OCI-LY7 (cell line): Measurements from ENCODE around the gene ANKRD33B. TPM values are rescaled to one million over a fixed set of nuclear protein-coding genes. Genes with fewer than 3 reads are reported as not detected.

Source experiments
- BruUV-seq: library from RNA; stranded (reverse); fragments of 400-500 nt; replicated peaks from 2 replicates; lab custom pipeline; 2021; lab: Mats Ljungman, UMichigan
- CTCF ChIA-PET: fragments of 300-600 bp; sonication (Branson Sonifier 250); formaldehyde crosslinking; loops from one replicate; lab custom pipeline; 2022; ENCODE audit warnings: antibody characterized with exemption; ENCODE audit not compliant: unreplicated experiment; lab: Charles Lee
- POLR2A ChIA-PET: fragments of 300-600 bp; sonication (Branson Sonifier 250); formaldehyde crosslinking; loops from one replicate; lab custom pipeline; 2022; ENCODE audit warnings: antibody characterized with exemption; lab: Charles Lee
- DNase-seq: peaks from one replicate; pipeline ENCODE4 v3.0.0-alpha.2; 2015; ENCODE audit warnings: low spot score
- H2AFZ ChIP-seq: fragments of 200-600 bp; sonication (generic), shearing (Covaris generic); 2 replicates; pipeline ENCODE4 v1.6.1; 2014; ENCODE audit warnings: mild to moderate bottlenecking, antibody characterized with exemption, low read length, moderate library complexity
- H3K27ac ChIP-seq: fragments of 200-600 bp; sonication (generic); 2 replicates; pipeline ENCODE4 v1.5.1; 2014; ENCODE audit warnings: mixed run types, low read depth, mild to moderate bottlenecking, moderate library complexity, low read length, inconsistent platforms; ENCODE audit not compliant: poor library complexity, severe bottlenecking
- H3K36me3 ChIP-seq: fragments of 200-600 bp; sonication (generic); 2 replicates; pipeline ENCODE4 v1.6.1; 2014; ENCODE audit warnings: mild to moderate bottlenecking, antibody characterized with exemption, low read length, moderate library complexity, mixed read lengths; ENCODE audit not compliant: insufficient read depth
- H3K4me1 ChIP-seq: fragments of 200-600 bp; sonication (generic); 2 replicates; pipeline ENCODE4 v1.5.1; 2014; ENCODE audit warnings: mild to moderate bottlenecking, low read length; ENCODE audit not compliant: insufficient read depth, poor library complexity, severe bottlenecking
- H3K4me2 ChIP-seq: fragments of 200-600 bp; sonication (generic); 2 replicates; pipeline ENCODE4 v1.6.1; 2014; ENCODE audit warnings: mild to moderate bottlenecking, low read length
- H3K4me3 ChIP-seq: fragments of 200-600 bp; sonication (generic); 2 replicates; pipeline ENCODE4 v1.5.1; 2014; ENCODE audit warnings: mild to moderate bottlenecking, low read depth, low read length; ENCODE audit not compliant: poor library complexity, severe bottlenecking
- H3K79me2 ChIP-seq: fragments of 200-600 bp; sonication (generic); 2 replicates; pipeline ENCODE4 v1.6.1; 2016; ENCODE audit warnings: low read depth, mild to moderate bottlenecking, low read length, moderate library complexity, mixed read lengths; ENCODE audit not compliant: insufficient read depth
- H3K9me2 ChIP-seq: fragments of 200-600 bp; sonication (generic); 2 replicates; pipeline ENCODE4 v1.6.1; 2016; ENCODE audit warnings: mild to moderate bottlenecking, low read length, mixed read lengths; ENCODE audit not compliant: insufficient read depth
- H3K9me3 ChIP-seq: fragments of 200-600 bp; sonication (generic); 2 replicates; pipeline ENCODE4 v1.6.1; 2014; ENCODE audit warnings: mild to moderate bottlenecking, mixed run types, low read length, mixed read lengths
- H4K20me1 ChIP-seq: fragments of 200-600 bp; sonication (generic); 2 replicates; pipeline ENCODE4 v1.6.1; 2014; ENCODE audit warnings: mild to moderate bottlenecking, antibody characterized with exemption, low read length, moderate library complexity, mixed read lengths; ENCODE audit not compliant: insufficient read depth
- CTCF ChIP-seq: fragments of 200-600 bp; sonication (generic); conservative IDR thresholded peaks from 2 replicates; pipeline ENCODE4 v1.5.1; 2014; ENCODE audit warnings: mild to moderate bottlenecking, antibody characterized with exemption, low read length, moderate library complexity, mixed read lengths
- EZH2phosphoT487 ChIP-seq: fragments of 200-600 bp; sonication (generic); IDR thresholded peaks from 2 replicates; pipeline ENCODE4 v1.6.1; 2018; ENCODE audit warnings: low read depth, borderline replicate concordance, mild to moderate bottlenecking, mixed run types, antibody characterized with exemption, low read length, moderate library complexity, mixed read lengths
- intact Hi-C: fragments of 100-400 bp; cut with micrococcal nuclease; formaldehyde crosslinking; loops from one replicate; pipeline ENCODE4 v1.10.0; 2022; ENCODE audit not compliant: unreplicated experiment
- total RNA-seq, 2 experiments: library from RNA; depleted of rRNA in 1 of 2; stranded (reverse); fragments of >200 nt in 1 of 2; shearing (Covaris generic) in 1 of 2; gene quantifications; 2 replicates each; pipeline ENCODE4 v1.2.3, GENCODE V29; 2014 to 2022

The ANKRD33B gene
- total RNA-seq, 2 experiments from 2014 or later = 5.6 to 11.4 TPM

DNA sequence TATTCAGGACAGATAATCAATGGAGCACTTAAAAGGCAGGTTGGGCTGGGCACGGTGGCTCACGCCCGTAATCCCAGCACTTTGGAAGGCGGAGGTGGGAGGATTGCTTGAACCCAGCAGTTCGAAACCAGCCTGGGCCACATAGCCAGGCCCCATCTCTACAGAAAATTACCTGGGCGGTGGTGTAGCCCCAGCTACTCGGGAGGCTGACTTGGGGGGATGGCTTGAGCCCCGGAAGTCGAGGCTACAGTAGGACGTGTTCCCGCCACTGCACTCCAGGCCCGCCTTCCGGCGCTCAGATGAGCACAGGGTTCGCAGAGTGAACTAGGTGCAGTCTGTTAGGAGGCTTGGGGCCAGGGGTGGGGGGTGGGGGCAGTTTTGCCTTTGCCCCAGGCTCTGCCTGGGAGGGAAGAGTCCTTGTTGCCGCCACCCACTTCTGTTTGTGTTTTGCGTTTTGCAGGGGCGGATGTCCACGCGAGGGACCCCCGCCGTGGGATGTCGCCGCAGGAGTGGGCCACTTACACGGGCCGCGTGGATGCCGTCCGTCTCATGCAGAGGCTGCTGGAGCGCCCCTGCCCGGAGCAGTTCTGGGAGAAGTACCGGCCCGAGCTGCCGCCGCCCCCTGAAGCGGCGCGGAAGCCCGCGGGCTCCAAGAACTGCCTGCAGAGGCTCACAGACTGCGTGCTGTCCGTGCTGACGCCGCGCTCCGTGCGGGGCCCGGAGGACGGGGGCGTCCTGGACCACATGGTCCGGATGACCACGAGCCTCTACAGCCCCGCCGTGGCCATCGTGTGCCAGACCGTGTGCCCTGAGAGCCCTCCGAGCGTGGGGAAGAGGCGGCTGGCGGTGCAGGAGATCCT lies 85.2 kb downstream of the ANKRD33B start:
- H3K79me2 ChIP-seq = no peaks in the 10 kb centered on the region
- H2AFZ ChIP-seq = no peak overlapping the region
- H3K4me3 ChIP-seq = no peak overlapping the region
- peaks cover 9% of the 10 kb centered on the region for H3K4me1 ChIP-seq
- DNase-seq = no peak
- ChIA-PET POLR2A (no interaction called here), CTCF (no interaction called here)
- no peaks in the 10 kb centered on the region for H4K20me1 ChIP-seq
- no peak overlapping the region for H3K27ac ChIP-seq
- no peaks in the 10 kb centered on the region for H3K9me2 ChIP-seq
- TF ChIP-seq CTCF (no peak), EZH2phosphoT487 (no peak)
- BruUV-seq = no TSS peak
- intact Hi-C loops = no loop called here
- no peaks in the 10 kb centered on the region for H3K9me3 ChIP-seq
- no peaks in the 10 kb centered on the region for H3K36me3 ChIP-seq
- no peak overlapping the region for H3K4me2 ChIP-seq

- intact Hi-C loops = no loop called here
- BruUV-seq = no TSS peak
- ChIA-PET POLR2A (no interaction called here), CTCF (no interaction called here)
- H3K79me2 ChIP-seq = no peaks in the 10 kb centered on the region
- no peak overlapping the region for H3K27ac ChIP-seq
- no peak overlapping the region for H3K4me3 ChIP-seq
- no peak overlapping the region for H3K4me2 ChIP-seq
- no peaks in the 10 kb centered on the region for H3K9me3 ChIP-seq
- peaks cover 8% of the 10 kb centered on the region for H3K4me1 ChIP-seq
- H3K9me2 ChIP-seq = no peaks in the 10 kb centered on the region
- no peaks in the 10 kb centered on the region for H4K20me1 ChIP-seq
- DNase-seq = no peak
- no peaks in the 10 kb centered on the region for H3K36me3 ChIP-seq
- H2AFZ ChIP-seq = no peak overlapping the region
- TF ChIP-seq EZH2phosphoT487 (no peak), CTCF (no peak)
Observed at GRCh38 chr5:10649666-10650380, 86.0 kb downstream of the ANKRD33B start.
